Measurements from ENCODE around the gene COMTD1. TPM values are rescaled to one million over a fixed set of nuclear protein-coding genes. Genes with fewer than 3 reads are reported as not detected.

Gene COMTD1
- total and polyA plus RNA-seq, 2 of the 13 experiments (the other 11 are each of a cell fraction or from before 2014, with no cell fraction given), result 11.8 to 18.4 TPM

DNA sequence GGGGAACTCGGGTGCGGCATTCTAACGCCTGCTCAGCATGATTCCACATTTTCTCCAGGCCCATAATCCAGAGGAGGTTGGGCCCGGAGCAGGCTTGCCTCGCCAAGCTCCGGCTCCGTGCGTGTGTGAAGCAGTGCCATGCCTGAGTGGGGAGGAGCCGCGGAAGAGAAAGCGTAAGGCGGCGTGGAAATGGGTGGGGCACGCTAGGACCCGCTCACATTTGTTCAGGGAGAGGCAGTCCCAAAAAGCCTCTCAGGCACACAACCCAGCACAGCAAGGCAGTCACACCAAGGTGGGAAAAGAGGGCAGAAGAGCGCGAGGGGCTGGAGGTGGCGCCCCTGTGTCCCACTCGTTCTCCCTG, 25.9 kb downstream of the COMTD1 start (continued):
- peak; percentile 27 for TF ChIP-seq SRSF1 (optimal IDR thresholded peaks at IDR 0.05; ENCODE audit: low read depth, low read length)
- TF ChIP-seq, protein P1, sequence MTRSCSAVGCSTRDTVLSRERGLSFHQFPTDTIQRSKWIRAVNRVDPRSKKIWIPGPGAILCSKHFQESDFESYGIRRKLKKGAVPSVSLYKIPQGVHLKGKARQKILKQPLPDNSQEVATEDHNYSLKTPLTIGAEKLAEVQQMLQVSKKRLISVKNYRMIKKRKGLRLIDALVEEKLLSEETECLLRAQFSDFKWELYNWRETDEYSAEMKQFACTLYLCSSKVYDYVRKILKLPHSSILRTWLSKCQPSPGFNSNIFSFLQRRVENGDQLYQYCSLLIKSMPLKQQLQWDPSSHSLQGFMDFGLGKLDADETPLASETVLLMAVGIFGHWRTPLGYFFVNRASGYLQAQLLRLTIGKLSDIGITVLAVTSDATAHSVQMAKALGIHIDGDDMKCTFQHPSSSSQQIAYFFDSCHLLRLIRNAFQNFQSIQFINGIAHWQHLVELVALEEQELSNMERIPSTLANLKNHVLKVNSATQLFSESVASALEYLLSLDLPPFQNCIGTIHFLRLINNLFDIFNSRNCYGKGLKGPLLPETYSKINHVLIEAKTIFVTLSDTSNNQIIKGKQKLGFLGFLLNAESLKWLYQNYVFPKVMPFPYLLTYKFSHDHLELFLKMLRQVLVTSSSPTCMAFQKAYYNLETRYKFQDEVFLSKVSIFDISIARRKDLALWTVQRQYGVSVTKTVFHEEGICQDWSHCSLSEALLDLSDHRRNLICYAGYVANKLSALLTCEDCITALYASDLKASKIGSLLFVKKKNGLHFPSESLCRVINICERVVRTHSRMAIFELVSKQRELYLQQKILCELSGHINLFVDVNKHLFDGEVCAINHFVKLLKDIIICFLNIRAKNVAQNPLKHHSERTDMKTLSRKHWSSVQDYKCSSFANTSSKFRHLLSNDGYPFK (CRISPR knock-in tag; IDR thresholded peaks at IDR 0.05; ENCODE audit: borderline replicate concordance), result peak; percentile 48; the same call in 1 of the 2 replicates
- TF ChIP-seq ZNF564 (CRISPR knock-in tag; IDR thresholded peaks at IDR 0.05), result 0 out of 2 replicates have a peak, but pooled peaks have one; percentile 18
- TF ChIP-seq, protein P2, sequence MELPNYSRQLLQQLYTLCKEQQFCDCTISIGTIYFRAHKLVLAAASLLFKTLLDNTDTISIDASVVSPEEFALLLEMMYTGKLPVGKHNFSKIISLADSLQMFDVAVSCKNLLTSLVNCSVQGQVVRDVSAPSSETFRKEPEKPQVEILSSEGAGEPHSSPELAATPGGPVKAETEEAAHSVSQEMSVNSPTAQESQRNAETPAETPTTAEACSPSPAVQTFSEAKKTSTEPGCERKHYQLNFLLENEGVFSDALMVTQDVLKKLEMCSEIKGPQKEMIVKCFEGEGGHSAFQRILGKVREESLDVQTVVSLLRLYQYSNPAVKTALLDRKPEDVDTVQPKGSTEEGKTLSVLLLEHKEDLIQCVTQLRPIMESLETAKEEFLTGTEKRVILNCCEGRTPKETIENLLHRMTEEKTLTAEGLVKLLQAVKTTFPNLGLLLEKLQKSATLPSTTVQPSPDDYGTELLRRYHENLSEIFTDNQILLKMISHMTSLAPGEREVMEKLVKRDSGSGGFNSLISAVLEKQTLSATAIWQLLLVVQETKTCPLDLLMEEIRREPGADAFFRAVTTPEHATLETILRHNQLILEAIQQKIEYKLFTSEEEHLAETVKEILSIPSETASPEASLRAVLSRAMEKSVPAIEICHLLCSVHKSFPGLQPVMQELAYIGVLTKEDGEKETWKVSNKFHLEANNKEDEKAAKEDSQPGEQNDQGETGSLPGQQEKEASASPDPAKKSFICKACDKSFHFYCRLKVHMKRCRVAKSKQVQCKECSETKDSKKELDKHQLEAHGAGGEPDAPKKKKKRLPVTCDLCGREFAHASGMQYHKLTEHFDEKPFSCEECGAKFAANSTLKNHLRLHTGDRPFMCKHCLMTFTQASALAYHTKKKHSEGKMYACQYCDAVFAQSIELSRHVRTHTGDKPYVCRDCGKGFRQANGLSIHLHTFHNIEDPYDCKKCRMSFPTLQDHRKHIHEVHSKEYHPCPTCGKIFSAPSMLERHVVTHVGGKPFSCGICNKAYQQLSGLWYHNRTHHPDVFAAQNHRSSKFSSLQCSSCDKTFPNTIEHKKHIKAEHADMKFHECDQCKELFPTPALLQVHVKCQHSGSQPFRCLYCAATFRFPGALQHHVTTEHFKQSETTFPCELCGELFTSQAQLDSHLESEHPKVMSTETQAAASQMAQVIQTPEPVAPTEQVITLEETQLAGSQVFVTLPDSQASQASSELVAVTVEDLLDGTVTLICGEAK (IDR thresholded peaks at IDR 0.05), result no peak
- TF ChIP-seq, protein P2 (CRISPR knock-in tag; IDR thresholded peaks at IDR 0.05), result no peak
- TF ChIP-seq, protein P3, sequence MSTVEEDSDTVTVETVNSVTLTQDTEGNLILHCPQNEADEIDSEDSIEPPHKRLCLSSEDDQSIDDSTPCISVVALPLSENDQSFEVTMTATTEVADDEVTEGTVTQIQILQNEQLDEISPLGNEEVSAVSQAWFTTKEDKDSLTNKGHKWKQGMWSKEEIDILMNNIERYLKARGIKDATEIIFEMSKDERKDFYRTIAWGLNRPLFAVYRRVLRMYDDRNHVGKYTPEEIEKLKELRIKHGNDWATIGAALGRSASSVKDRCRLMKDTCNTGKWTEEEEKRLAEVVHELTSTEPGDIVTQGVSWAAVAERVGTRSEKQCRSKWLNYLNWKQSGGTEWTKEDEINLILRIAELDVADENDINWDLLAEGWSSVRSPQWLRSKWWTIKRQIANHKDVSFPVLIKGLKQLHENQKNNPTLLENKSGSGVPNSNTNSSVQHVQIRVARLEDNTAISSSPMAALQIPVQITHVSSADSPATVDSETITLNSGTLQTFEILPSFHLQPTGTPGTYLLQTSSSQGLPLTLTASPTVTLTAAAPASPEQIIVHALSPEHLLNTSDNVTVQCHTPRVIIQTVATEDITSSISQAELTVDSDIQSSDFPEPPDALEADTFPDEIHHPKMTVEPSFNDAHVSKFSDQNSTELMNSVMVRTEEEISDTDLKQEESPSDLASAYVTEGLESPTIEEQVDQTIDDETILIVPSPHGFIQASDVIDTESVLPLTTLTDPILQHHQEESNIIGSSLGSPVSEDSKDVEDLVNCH (CRISPR knock-in tag; IDR thresholded peaks at IDR 0.05), result 0 out of 2 replicates have a peak, but pooled peaks have one; percentile 24
- no peak for TF ChIP-seq ZNF83 (CRISPR knock-in tag; IDR thresholded peaks at IDR 0.05; ENCODE audit: borderline replicate concordance)
- TF ChIP-seq ZC3H4 (CRISPR knock-in tag; IDR thresholded peaks at IDR 0.05; ENCODE audit: borderline replicate concordance), result peak; percentile 83
- TF ChIP-seq ZC3H13 (CRISPR knock-in tag; IDR thresholded peaks at IDR 0.05), result 0 out of 2 replicates have a peak, but pooled peaks have one; percentile 57
- TF ChIP-seq RBM22 (optimal IDR thresholded peaks at IDR 0.05; ENCODE audit: low read length), result peak; percentile 79
- 0 out of 2 replicates have a peak, but pooled peaks have one; percentile 8 for TF ChIP-seq GATAD2A (CRISPR knock-in tag; IDR thresholded peaks at IDR 0.05)
- TF ChIP-seq ZNF101 (CRISPR knock-in tag; IDR thresholded peaks at IDR 0.05; ENCODE audit: borderline replicate concordance, low read depth), result peak; percentile 20; the same call in 1 of the 2 replicates
- 0 out of 2 replicates have a peak, but pooled peaks have one; percentile 6 for TF ChIP-seq RXRB (CRISPR knock-in tag; IDR thresholded peaks at IDR 0.05; ENCODE audit: borderline replicate concordance)
- TF ChIP-seq MAFG (CRISPR knock-in tag; IDR thresholded peaks at IDR 0.05), result no peak
- TF ChIP-seq HOXA9 (CRISPR knock-in tag; IDR thresholded peaks at IDR 0.05; ENCODE audit: borderline replicate concordance), result 0 out of 2 replicates have a peak, but pooled peaks have one; percentile 38
- 0 out of 2 replicates have a peak, but pooled peaks have one; percentile 70 for TF ChIP-seq ZFP37 (CRISPR knock-in tag; IDR thresholded peaks at IDR 0.05; ENCODE audit: borderline replicate concordance)
